Naive thymus-derived CD4-positive, alpha-beta T cell (primary cell): Measurements from ENCODE around the gene GEN1. TPM values are rescaled to one million over a fixed set of nuclear protein-coding genes. Genes with fewer than 3 reads are reported as not detected.
"Not testable (repeated sequence)": the region's sequence is repeated elsewhere in the genome, so short reads cannot be mapped to it uniquely, and the experiment has no call there.

Source experiments
- ATAC-seq: fragments of 150-1000 bp; cut with Tn5 transposase; 2 replicates; pipeline ENCODE4 v1.10.0; 2021; ENCODE audit warnings: mild to moderate bottlenecking, moderate library complexity
- CTCF ChIA-PET: fragments of 350-600 bp; sonication (Branson Sonifier 250); formaldehyde crosslinking; loops from one replicate; lab custom pipeline; 2021; ENCODE audit warnings: antibody characterized with exemption; lab: Charles Lee
- POLR2A ChIA-PET: fragments of 350-600 bp; sonication (Branson Sonifier 250); formaldehyde crosslinking; loops from one replicate; lab custom pipeline; 2021; ENCODE audit warnings: antibody characterized with exemption, inconsistent platforms; lab: Charles Lee
- DNase-seq, 9 donors: peaks; one replicate each; pipeline versions ENCODE4 v3.0.0 to v3.0.0-alpha.2; 2020 to 2022; ENCODE audit warnings: mixed read lengths in 1 of 9
- H3K27ac ChIP-seq: one replicate; pipeline ENCODE4 v1.7.0; 2013; ENCODE audit warnings: mild to moderate bottlenecking, low read depth, low read length, moderate library complexity
- H3K27me3 ChIP-seq, 2 donors: one replicate each; pipeline ENCODE4 v1.7.0; 2013; ENCODE audit warnings: low read length in 2 of 2, mild to moderate bottlenecking in 2 of 2, moderate library complexity in 2 of 2; ENCODE audit not compliant: control insufficient read depth in 2 of 2, insufficient read depth in 2 of 2
- H3K36me3 ChIP-seq, 3 experiments: 1 replicate in 2 of 3; 2 replicates in 1 of 3; pipeline ENCODE4 v1.7.0; 2013; ENCODE audit warnings: low read length in 3 of 3, mild to moderate bottlenecking in 3 of 3, moderate library complexity in 1 of 3; ENCODE audit not compliant: insufficient read depth in 3 of 3, control insufficient read depth in 2 of 3
- H3K4me1 ChIP-seq, 2 donors: one replicate each; pipeline ENCODE4 v1.7.0; 2013; ENCODE audit warnings: low read length in 2 of 2, mild to moderate bottlenecking in 2 of 2, moderate library complexity in 1 of 2; ENCODE audit not compliant: control insufficient read depth in 2 of 2, insufficient read depth in 2 of 2
- H3K4me3 ChIP-seq: 2 replicates; pipeline ENCODE4 v1.7.0; 2013; ENCODE audit warnings: mild to moderate bottlenecking, low read length
- H3K9me3 ChIP-seq, 3 experiments: 1 replicate in 2 of 3; 2 replicates in 1 of 3; pipeline ENCODE4 v1.7.0; 2013; ENCODE audit warnings: low read length in 3 of 3; ENCODE audit not compliant: control insufficient read depth in 2 of 3
- H3K27ac Mint-ChIP-seq, 9 donors: one replicate each; pipeline ENCODE4 v1.8.0; 2020 to 2022; ENCODE audit warnings: mixed read lengths in 9 of 9, mild to moderate bottlenecking in 8 of 9, moderate library complexity in 5 of 9, inconsistent platforms in 2 of 9
- H3K27me3 Mint-ChIP-seq, 5 donors: one replicate each; pipeline ENCODE4 v1.8.0; 2021 to 2022; ENCODE audit warnings: mixed read lengths in 5 of 5, mild to moderate bottlenecking in 1 of 5
- H3K36me3 Mint-ChIP-seq, 5 donors: one replicate each; pipeline ENCODE4 v1.8.0; 2020 to 2022; ENCODE audit warnings: mixed read lengths in 5 of 5, mild to moderate bottlenecking in 3 of 5, inconsistent platforms in 1 of 5
- H3K4me1 Mint-ChIP-seq, 7 donors: one replicate each; pipeline ENCODE4 v1.8.0; 2020 to 2022; ENCODE audit warnings: mixed read lengths in 7 of 7, mild to moderate bottlenecking in 3 of 7, inconsistent platforms in 1 of 7
- H3K4me3 Mint-ChIP-seq, 10 donors: one replicate each; pipeline ENCODE4 v1.8.0; 2020 to 2022; ENCODE audit warnings: mild to moderate bottlenecking in 10 of 10, mixed read lengths in 10 of 10, moderate library complexity in 6 of 10, inconsistent platforms in 2 of 10
- H3K9me3 Mint-ChIP-seq, 11 donors: one replicate each; pipeline ENCODE4 v1.8.0; 2020 to 2022; ENCODE audit warnings: mixed read lengths in 11 of 11, mild to moderate bottlenecking in 4 of 11, inconsistent platforms in 1 of 11, moderate library complexity in 1 of 11
- intact Hi-C, 2 donors: fragments of 100-400 bp; cut with micrococcal nuclease; formaldehyde crosslinking; loops; one replicate each; pipeline ENCODE4 v1.15.1; 2023
- polyA plus RNA-seq, 2 donors: library from polyadenylated mRNA; unstranded; fragments of 300-500 nt; fragmentation: Illumina TruSeq; gene quantifications; one replicate each; pipeline ENCODE4 v1.2.3, GENCODE V29; 2021
- total RNA-seq, 6 experiments: library from RNA in 5 of 6; stranded (reverse) in 5 of 6; gene quantifications; 1 replicate in 5 of 6; 2 replicates in 1 of 6; pipeline ENCODE4 v1.2.3 and lab custom pipeline; 2021 to 2026

GEN1 gene
- total and polyA plus RNA-seq, 7 experiments from 2014 or later = 0.44 to 25.8 (median 5.8) TPM

DNA sequence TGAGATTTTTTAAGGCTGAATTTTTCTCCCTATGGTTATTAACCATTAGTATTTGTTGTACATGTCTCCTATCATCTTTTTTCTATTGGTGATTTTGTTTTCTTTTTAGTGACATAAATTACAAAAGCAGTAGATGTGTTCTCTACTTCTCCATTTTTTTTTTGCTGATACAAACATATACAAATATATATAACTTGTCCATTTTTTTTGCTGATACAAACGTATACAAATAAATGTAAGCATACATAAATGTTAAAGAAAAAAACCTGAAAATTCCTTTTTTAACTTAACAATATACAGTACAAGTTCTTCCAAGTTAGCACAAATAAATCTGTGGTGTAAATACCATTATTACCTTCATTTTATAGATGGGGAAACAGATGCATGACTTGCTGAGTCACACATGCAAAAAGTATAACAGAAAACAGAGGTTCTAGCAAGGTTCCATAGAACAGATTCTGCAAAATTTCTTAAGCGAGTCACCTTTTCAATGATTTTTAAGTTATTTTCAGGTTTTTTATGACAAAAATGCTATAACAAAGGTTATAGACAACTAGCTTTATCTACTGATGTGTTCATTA is 64.4 kb downstream of the GEN1 start:
- no peaks in the 10 kb centered on the region for H3K36me3 ChIP-seq
- H3K4me3 ChIP-seq = no peak overlapping the region
- ChIA-PET CTCF (no interaction called here), POLR2A (no interaction called here)
- no peak overlapping the region for H3K4me3 Mint-ChIP-seq
- no peaks in the 10 kb centered on the region for H3K9me3 ChIP-seq
- ATAC-seq (no peak), DNase-seq (no peak)
- no peaks in the 10 kb centered on the region for H3K9me3 Mint-ChIP-seq
- H3K27ac Mint-ChIP-seq = no peak overlapping the region
- peaks cover 0 to 30% (median 17%) of the 10 kb centered on the region in 5 donors for H3K27me3 Mint-ChIP-seq
- no peaks in the 10 kb centered on the region for H3K36me3 Mint-ChIP-seq
- H3K27ac ChIP-seq = no peak overlapping the region
- H3K27me3 ChIP-seq = no peaks in the 10 kb centered on the region
- intact Hi-C loops = no loop called here
- H3K4me1 ChIP-seq = no peaks in the 10 kb centered on the region
- H3K4me1 Mint-ChIP-seq = peaks cover 0 to 30% (median 0%) of the 10 kb centered on the region in 7 donors

DNA sequence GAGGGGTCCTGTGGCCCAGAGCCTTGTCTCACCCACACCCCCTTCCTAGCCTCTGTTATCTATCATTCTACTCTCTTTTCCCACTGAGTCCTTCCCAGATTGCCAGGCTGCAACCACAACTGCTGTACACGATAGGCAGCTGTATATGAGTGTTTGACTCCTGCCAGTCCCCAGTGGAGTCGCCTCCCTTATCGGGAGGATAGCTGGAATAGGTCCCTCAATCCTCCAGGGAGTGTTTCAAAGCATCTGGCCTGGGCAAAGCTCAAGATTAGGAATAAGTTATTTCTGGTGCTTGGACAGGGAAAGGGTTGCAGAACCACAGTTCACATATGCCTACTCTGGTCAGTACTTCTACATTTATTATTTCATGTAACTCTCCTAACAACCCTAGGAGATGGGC is 67.1 kb downstream of the GEN1 start:
- H3K27ac ChIP-seq = no peak overlapping the region
- Mint-ChIP-seq H3K4me1 (peaks cover 0 to 19% (median 0%) of the 10 kb centered on the region in 7 donors), H3K4me3 (no peak overlapping the region), H3K27me3 (peaks cover 11 to 33% (median 26%) of the 10 kb centered on the region in 5 donors), H3K9me3 (no peaks in the 10 kb centered on the region), H3K27ac (no peak overlapping the region), H3K36me3 (no peaks in the 10 kb centered on the region)
- no peak overlapping the region for H3K4me3 ChIP-seq
- DNase-seq (no peak), ATAC-seq (no peak)
- H3K36me3 ChIP-seq = no peaks in the 10 kb centered on the region
- H3K4me1 ChIP-seq = no peaks in the 10 kb centered on the region
- H3K27me3 ChIP-seq = no peaks in the 10 kb centered on the region
- intact Hi-C loops = no loop called here
- POLR2A ChIA-PET = no interaction called here
- CTCF ChIA-PET = no interaction called here
- no peaks in the 10 kb centered on the region for H3K9me3 ChIP-seq

DNA sequence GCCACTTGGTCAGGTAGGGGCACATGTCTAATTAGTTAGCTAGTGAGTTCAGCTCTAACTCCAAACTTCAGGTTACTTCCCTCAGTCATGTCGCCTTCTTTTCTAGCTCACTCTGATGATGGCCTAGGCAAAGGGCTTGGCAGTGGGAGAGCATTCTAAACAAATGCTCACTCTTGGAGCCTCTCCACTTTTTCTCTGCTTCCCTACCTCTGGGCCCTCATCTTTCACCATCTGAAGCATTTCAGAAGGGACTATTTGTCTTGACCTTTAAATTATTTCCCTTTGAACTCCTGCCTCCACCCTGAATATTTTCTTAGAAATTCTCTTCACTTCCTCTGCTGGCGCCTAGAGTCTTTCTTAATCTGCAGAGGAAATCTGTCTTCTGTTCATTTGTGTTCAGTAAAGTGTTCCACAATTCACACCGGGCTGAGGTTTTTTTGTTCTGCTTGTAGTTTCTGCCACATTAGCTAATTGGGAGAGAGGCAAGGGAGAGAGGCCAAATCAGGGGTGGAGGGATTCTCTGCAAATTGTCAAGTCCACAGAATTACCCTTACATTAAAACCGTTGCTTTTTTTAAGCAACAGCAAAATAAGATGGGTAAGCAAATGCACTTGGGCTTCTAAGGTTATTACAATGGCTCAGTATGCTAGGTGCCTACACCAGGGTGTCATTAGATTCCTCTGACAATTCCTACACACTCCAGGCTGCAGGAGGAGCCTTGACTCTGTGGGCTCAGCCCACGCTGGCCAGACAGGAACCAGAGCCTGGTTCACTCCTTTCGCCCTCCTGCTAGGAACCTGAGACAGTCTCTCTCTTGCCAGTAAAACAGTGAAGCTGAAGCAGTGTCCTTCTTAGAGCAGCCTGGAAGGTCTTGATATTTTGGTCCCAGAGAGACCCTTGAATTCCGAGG is 67.9 kb downstream of the GEN1 start:
- no peak overlapping the region for H3K27ac ChIP-seq
- H3K36me3 ChIP-seq = no peaks in the 10 kb centered on the region
- no peaks in the 10 kb centered on the region for H3K9me3 Mint-ChIP-seq
- no peaks in the 10 kb centered on the region for H3K36me3 Mint-ChIP-seq
- H3K9me3 ChIP-seq = no peaks in the 10 kb centered on the region
- H3K4me1 ChIP-seq = no peaks in the 10 kb centered on the region
- ATAC-seq (no peak), DNase-seq (no peak)
- POLR2A ChIA-PET = no interaction called here
- H3K4me3 Mint-ChIP-seq = peak overlapping the region in 1 of 10 donors; percentile 29
- H3K27ac Mint-ChIP-seq = peak overlapping the region in 1 of 9 donors; percentile 68
- H3K4me1 Mint-ChIP-seq = peaks cover 0 to 19% (median 0%) of the 10 kb centered on the region in 7 donors
- no peaks in the 10 kb centered on the region for H3K27me3 ChIP-seq
- CTCF ChIA-PET = no interaction called here
- no peak overlapping the region for H3K4me3 ChIP-seq
- intact Hi-C loops = no loop called here
- peaks cover 12 to 35% (median 28%) of the 10 kb centered on the region in 5 donors for H3K27me3 Mint-ChIP-seq

DNA sequence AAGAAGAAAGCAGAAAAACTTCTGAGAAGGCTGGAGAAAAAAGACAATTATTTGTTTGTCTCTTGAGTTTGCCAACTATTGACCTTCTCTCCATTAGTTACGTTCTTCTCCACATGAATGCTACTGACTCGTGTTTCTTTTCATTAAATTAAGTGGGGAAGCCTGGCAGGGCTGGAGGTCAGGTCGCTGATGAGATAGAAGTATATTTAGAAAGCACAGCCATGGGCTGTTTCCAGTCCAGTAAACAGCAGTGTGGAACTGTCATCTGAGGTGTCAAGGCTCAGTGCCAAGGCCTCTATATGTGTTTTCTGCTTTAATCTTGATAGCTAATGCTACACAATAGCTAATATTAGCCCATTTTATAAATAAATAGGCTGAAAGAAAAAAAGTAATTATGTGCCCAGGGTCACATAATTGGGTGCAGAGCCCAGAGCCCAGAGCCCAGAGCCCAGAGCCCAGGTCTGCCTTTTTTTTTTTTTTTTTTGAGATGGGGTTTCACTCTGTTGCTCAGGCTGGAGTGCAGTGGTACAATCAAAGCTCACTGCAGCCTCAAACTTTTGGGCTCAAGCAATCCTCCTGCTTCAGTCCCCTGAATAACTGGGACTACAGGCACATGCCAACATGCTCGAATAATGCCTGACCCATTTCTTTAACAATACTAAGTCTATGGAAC is 68.6 kb downstream of the GEN1 start:
- Mint-ChIP-seq H3K36me3 (no peaks in the 10 kb centered on the region), H3K27me3 (peaks cover 12 to 36% (median 25%) of the 10 kb centered on the region in 5 donors), H3K27ac (peak overlapping the region in 1 of 9 donors; percentile 40), H3K4me1 (peaks cover 0 to 19% (median 0%) of the 10 kb centered on the region in 7 donors), H3K9me3 (no peaks in the 10 kb centered on the region), H3K4me3 (peak overlapping the region in 1 of 10 donors; percentile 29)
- H3K9me3 ChIP-seq = no peaks in the 10 kb centered on the region
- POLR2A ChIA-PET = no interaction called here
- CTCF ChIA-PET = no interaction called here
- H3K27ac ChIP-seq = no peak overlapping the region
- H3K27me3 ChIP-seq = no peaks in the 10 kb centered on the region
- no peak overlapping the region for H3K4me3 ChIP-seq
- intact Hi-C loops = no loop called here
- DNase-seq = no peak
- H3K36me3 ChIP-seq = no peaks in the 10 kb centered on the region
- H3K4me1 ChIP-seq = no peaks in the 10 kb centered on the region
- no peak for ATAC-seq

DNA sequence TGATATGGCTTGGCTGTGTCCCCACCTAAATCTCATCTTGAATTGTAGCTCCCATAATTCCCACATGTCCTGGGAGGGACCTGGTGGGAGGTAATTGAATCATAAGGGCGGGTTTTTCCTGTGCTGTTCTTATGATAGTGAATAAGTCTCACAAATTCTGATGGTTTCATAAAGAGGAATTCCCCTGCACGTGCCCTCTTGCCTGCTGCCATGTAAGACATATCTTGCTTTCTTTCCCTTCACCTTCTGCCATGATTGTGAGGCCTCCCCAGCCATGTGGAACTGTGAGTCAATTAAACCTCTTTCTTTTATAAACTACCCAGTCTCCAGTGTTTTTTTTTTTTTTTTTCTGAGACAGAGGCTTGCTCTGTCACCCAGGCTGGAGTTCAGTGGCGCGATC is 69.7 kb downstream of the GEN1 start:
- H3K4me3 Mint-ChIP-seq, H3K9me3 ChIP-seq, H3K4me3 ChIP-seq, CTCF ChIA-PET, H3K27ac ChIP-seq, H3K27me3 ChIP-seq, intact Hi-C loops, POLR2A ChIA-PET, H3K4me1 ChIP-seq, H3K36me3 ChIP-seq, H3K36me3 Mint-ChIP-seq, ATAC-seq, DNase-seq, H3K27ac Mint-ChIP-seq, H3K9me3 Mint-ChIP-seq: not testable (repeated sequence)
- Mint-ChIP-seq H3K27me3 (peaks cover 18 to 44% (median 29%) of the 10 kb centered on the region in 5 donors), H3K4me1 (peaks cover 0 to 19% (median 0%) of the 10 kb centered on the region in 7 donors)

DNA sequence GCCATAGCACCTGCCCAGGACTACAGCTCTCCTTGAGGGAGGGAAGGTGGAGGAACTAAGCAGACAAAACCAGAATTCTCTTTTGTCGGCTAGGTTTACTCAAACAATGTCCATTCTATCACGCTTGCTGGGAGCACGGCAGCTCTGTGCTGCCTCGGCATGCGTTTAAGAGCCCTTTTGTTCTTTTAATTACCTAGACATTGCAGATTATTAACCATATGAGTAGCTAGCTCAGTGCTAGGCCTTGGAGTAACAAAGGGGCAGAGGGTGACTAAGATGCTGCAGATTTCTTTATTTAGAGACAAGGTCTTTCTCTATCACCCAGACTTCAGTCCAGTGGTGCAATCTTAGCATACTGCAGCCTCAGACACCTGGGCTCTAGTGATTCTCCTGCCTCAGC is 73.4 kb downstream of the GEN1 start:
- Histone ChIP-seq H3K4me1 (no peaks in the 10 kb centered on the region), H3K36me3 (no peaks in the 10 kb centered on the region), H3K9me3 (no peaks in the 10 kb centered on the region), H3K27me3 (peaks cover 0 to 11% of the 10 kb centered on the region in 2 donors), H3K27ac (no peak overlapping the region), H3K4me3 (no peak overlapping the region)
- no peak for DNase-seq
- ChIA-PET POLR2A (no interaction called here), CTCF (no interaction called here)
- Mint-ChIP-seq H3K36me3 (no peaks in the 10 kb centered on the region), H3K9me3 (peaks cover 0 to 1% (median 0%) of the 10 kb centered on the region in 11 donors), H3K4me3 (no peak overlapping the region), H3K4me1 (peaks cover 0 to 11% (median 0%) of the 10 kb centered on the region in 7 donors), H3K27ac (no peak overlapping the region), H3K27me3 (peaks cover 38 to 60% (median 53%) of the 10 kb centered on the region in 5 donors)
- intact Hi-C loops = no loop called here
- no peak for ATAC-seq
